GM23248 (cell line): ENCODE results near the gene ITGA4.

Experiments
- EZH2 ChIP-seq: fragments of 200-600 bp; sonication (generic); IDR thresholded peaks from 2 replicates; pipeline ENCODE4 v1.6.1; 2018; ENCODE audit warnings: antibody characterized with exemption, mild to moderate bottlenecking; ENCODE audit not compliant: insufficient read depth, poor library complexity, severe bottlenecking
- EZH2phosphoT487 ChIP-seq: fragments of 200-600 bp; sonication (generic); IDR thresholded peaks from 2 replicates; pipeline ENCODE4 v1.6.1; 2018; ENCODE audit warnings: antibody characterized with exemption, moderate library complexity, mild to moderate bottlenecking, low read depth; ENCODE audit not compliant: insufficient read depth

GRCh38 chr2:181474222-181474881 is 17.2 kb downstream of the ITGA4 start:
- TF ChIP-seq EZH2 (no peak), EZH2phosphoT487 (no peak)
